OCI-LY3 (cell line): ENCODE data around the gene KRT16.

Experiments used
- H2AFZ ChIP-seq: fragments of 200-600, 300-600 bp; shearing (Covaris generic); 2 replicates; pipeline ENCODE4 v1.6.0; 2014; ENCODE audit warnings: antibody characterized with exemption, low read depth, low read length
- H3K27ac ChIP-seq: fragments of 200-600, 300-600 bp; sonication (generic); 2 replicates; pipeline ENCODE4 v1.5.1; 2014; ENCODE audit warnings: mild to moderate bottlenecking, low read length, moderate library complexity, mixed read lengths
- H3K27me3 ChIP-seq: fragments of 200-600, 300-600 bp; sonication (generic); 2 replicates; pipeline ENCODE4 v1.6.1; 2014; ENCODE audit warnings: low read depth, low read length, mixed read lengths
- H3K36me3 ChIP-seq: fragments of 200-600, 300-600 bp; sonication (generic); replicated peaks from 2 replicates; pipeline ENCODE3; 2014; ENCODE audit warnings: low read depth, low read length, mixed read lengths
- H3K4me1 ChIP-seq: fragments of 300-600, 200-600 bp; sonication (generic); 2 replicates; pipeline ENCODE4 v1.6.1; 2014; ENCODE audit warnings: low read length, mixed read lengths
- H3K4me2 ChIP-seq: fragments of 200-600, 300-600 bp; sonication (generic); 2 replicates; pipeline ENCODE4 v1.6.1; 2014; ENCODE audit warnings: low read length, mixed read lengths
- H3K4me3 ChIP-seq: fragments of 300-600, 200-600 bp; sonication (generic); 2 replicates; pipeline ENCODE4 v1.5.1; 2014; ENCODE audit warnings: antibody characterized with exemption, mild to moderate bottlenecking, low read length, moderate library complexity
- H3K79me2 ChIP-seq: fragments of 300-600, 200-600 bp; shearing (Covaris generic); 2 replicates; pipeline ENCODE4 v1.6.1; 2014; ENCODE audit warnings: mild to moderate bottlenecking, low read length, mixed read lengths
- H3K9ac ChIP-seq: fragments of 300-600, 200-600 bp; shearing (Covaris generic); 2 replicates; pipeline ENCODE4 v1.6.0; 2014; ENCODE audit warnings: mild to moderate bottlenecking, low read length, moderate library complexity
- H3K9me3 ChIP-seq: fragments of 200-600, 300-600 bp; shearing (Covaris generic); 2 replicates; pipeline ENCODE4 v1.6.1; 2014; ENCODE audit warnings: low read length, mixed read lengths; ENCODE audit not compliant: insufficient read depth
- H4K20me1 ChIP-seq: fragments of 200-600, 300-600 bp; sonication (generic); 2 replicates; pipeline ENCODE4 v1.6.1; 2016; ENCODE audit warnings: low read length, mixed read lengths; ENCODE audit not compliant: insufficient read depth
- EZH2phosphoT487 ChIP-seq: fragments of 200-600 bp; shearing (Covaris generic); IDR thresholded peaks from 2 replicates; pipeline ENCODE4 v1.6.1; 2018; ENCODE audit warnings: antibody characterized with exemption, mixed run types, low read depth
- TF ChIP-seq, protein P1 (sequence below): fragments of 200-600, 300-600 bp; sonication (generic); IDR thresholded peaks from 2 replicates; pipeline ENCODE4 v1.5.1; 2014; ENCODE audit warnings: antibody characterized with exemption, low read length, low read depth

Gene KRT16

DNA sequence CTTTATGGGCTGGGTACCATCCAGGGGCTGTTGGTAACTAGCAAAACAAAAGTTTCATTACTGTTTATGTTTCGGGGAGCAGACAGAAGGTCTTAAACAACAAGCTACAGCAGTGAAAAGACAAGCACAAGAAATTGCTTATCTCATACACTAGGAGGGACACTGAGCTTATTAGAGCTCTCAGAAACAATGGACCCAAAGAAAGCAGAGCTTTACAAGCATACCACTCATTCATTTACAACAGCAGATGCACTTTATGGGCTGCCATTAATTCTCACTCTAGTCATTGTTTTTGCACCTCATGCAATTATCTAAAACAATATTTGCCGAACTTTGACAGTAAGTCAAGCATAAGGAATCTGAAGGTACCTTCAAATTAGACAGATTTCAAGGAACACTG, 10.0 kb downstream of the KRT16 start:
- TF ChIP-seq, protein P1, sequence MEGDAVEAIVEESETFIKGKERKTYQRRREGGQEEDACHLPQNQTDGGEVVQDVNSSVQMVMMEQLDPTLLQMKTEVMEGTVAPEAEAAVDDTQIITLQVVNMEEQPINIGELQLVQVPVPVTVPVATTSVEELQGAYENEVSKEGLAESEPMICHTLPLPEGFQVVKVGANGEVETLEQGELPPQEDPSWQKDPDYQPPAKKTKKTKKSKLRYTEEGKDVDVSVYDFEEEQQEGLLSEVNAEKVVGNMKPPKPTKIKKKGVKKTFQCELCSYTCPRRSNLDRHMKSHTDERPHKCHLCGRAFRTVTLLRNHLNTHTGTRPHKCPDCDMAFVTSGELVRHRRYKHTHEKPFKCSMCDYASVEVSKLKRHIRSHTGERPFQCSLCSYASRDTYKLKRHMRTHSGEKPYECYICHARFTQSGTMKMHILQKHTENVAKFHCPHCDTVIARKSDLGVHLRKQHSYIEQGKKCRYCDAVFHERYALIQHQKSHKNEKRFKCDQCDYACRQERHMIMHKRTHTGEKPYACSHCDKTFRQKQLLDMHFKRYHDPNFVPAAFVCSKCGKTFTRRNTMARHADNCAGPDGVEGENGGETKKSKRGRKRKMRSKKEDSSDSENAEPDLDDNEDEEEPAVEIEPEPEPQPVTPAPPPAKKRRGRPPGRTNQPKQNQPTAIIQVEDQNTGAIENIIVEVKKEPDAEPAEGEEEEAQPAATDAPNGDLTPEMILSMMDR, result no peak
- no peak for TF ChIP-seq EZH2phosphoT487

DNA sequence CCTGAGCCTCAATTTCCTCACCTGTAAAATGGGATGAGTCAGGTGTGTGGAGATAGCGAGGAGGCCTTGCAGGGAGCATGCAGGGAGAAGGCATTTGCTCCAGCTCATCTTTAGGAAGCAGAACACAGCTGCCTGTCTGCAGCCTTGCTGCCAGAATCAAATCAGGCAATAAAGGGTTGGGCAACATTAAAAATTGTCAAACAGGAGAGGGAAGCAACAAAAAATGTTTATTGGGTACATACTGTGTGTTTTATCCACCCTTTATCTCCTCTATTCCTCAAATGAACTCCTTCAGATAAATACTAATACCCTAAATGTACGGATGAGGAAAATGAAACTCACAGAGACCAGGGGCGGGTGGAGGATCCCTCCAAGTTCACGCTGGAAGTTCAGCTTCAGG, 12.2 kb downstream of the KRT16 start:
- Histone ChIP-seq H3K79me2 (no peaks in the 10 kb centered on the region), H4K20me1 (no peaks in the 10 kb centered on the region), H3K9ac (no peak overlapping the region), H3K4me1 (no peaks in the 10 kb centered on the region), H3K4me3 (no peak overlapping the region), H3K27ac (no peak overlapping the region), H3K4me2 (no peak overlapping the region), H3K27me3 (peaks cover 16% of the 10 kb centered on the region; the same call in 1 of the 2 replicates), H3K9me3 (no peaks in the 10 kb centered on the region), H3K36me3 (no peaks in the 10 kb centered on the region), H2AFZ (no peak overlapping the region)
- TF ChIP-seq EZH2phosphoT487, result no peak
- TF ChIP-seq, protein P1, result no peak

More for the DNA sequence above, 10.0 kb downstream of the KRT16 start:
- Histone ChIP-seq H3K27me3 (peaks cover 12% of the 10 kb centered on the region; the same call in 1 of the 2 replicates), H3K9me3 (no peaks in the 10 kb centered on the region), H3K4me2 (no peak overlapping the region), H4K20me1 (no peaks in the 10 kb centered on the region), H3K9ac (no peak overlapping the region), H3K36me3 (no peaks in the 10 kb centered on the region), H3K4me3 (no peak overlapping the region), H3K27ac (no peak overlapping the region), H3K79me2 (no peaks in the 10 kb centered on the region), H3K4me1 (no peaks in the 10 kb centered on the region), H2AFZ (no peak overlapping the region)

DNA sequence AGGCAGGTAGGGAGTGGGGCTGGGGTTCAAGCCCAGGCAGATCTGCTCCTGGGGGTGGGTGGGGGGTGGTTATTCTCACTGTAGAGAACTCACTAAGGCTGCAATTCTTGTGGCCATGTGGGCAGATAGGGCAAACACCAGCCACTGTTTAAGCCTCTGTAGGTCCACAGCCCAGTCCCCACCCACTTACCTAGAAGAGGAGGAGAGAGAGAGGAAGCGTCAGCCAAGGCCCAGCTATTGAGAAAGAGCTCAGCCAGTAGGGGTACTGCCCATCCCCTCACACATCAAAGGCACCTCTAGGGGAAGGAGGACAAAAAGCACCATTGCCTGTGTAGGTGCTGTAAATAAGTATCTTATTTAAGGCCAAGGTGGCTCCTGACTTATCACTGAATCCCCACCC, 12.9 kb downstream of the KRT16 start:
- no peak overlapping the region for H3K4me2 ChIP-seq
- H3K4me3 ChIP-seq, result no peak overlapping the region
- H3K27me3 ChIP-seq, result peaks cover 16% of the 10 kb centered on the region; the same call in 1 of the 2 replicates
- H3K27ac ChIP-seq, result no peak overlapping the region
- TF ChIP-seq, protein P1, result no peak
- TF ChIP-seq EZH2phosphoT487, result no peak
- no peak overlapping the region for H3K9ac ChIP-seq
- H3K9me3 ChIP-seq, result no peaks in the 10 kb centered on the region
- no peak overlapping the region for H2AFZ ChIP-seq
- H3K79me2 ChIP-seq, result no peaks in the 10 kb centered on the region
- no peaks in the 10 kb centered on the region for H4K20me1 ChIP-seq
- no peaks in the 10 kb centered on the region for H3K36me3 ChIP-seq
- no peaks in the 10 kb centered on the region for H3K4me1 ChIP-seq

DNA sequence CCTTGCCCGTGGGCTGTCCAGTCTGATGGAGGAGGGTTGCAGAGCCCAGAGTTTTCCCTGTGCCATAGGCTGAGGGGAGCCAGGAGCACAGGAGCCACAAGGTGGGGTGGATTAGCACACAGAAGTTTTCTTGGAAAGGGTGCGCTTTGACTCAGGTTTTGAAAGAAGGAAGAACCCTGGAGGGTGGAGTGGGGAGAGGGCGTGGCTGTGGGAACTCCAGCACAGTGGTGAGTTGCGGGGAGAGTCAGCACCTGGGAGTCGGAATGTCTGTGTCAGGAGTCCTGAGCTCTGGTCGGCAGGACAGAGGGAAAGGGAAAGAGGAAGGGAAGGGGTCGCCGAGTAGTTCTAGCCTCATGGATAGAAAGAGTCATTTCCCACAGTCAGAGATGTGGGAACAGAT, 17.0 kb downstream of the KRT16 start:
- TF ChIP-seq, protein P1, result no peak
- TF ChIP-seq EZH2phosphoT487, result no peak
- Histone ChIP-seq H3K27me3 (0 out of 2 replicates have a peak, but pooled peaks cover 9% of the 10 kb centered on the region), H3K27ac (no peak overlapping the region), H3K36me3 (no peaks in the 10 kb centered on the region), H3K4me3 (no peak overlapping the region), H3K9ac (no peak overlapping the region), H4K20me1 (no peaks in the 10 kb centered on the region), H3K9me3 (no peaks in the 10 kb centered on the region), H2AFZ (no peak overlapping the region), H3K4me2 (no peak overlapping the region), H3K79me2 (no peaks in the 10 kb centered on the region), H3K4me1 (no peaks in the 10 kb centered on the region)
